Panc1 (cell line): ENCODE results near the gene ARHGAP31.

ENCODE experiments used
- CTCF ChIP-seq: fragments of 450-650 bp; IDR thresholded peaks from 2 replicates; pipeline ENCODE4 v1.5.1; 2017; ENCODE audit warnings: mild to moderate bottlenecking
- POLR2AphosphoS5 ChIP-seq: IDR thresholded peaks from 2 replicates; pipeline ENCODE4 v1.6.1; 2012; ENCODE audit warnings: mild to moderate bottlenecking, low read depth, low read length, moderate library complexity
- SIN3A ChIP-seq: IDR thresholded peaks from 2 replicates; pipeline ENCODE4 v1.6.1; 2012; ENCODE audit warnings: low read depth, mild to moderate bottlenecking, low read length, moderate library complexity, borderline replicate concordance; ENCODE audit not compliant: insufficient read depth
- TCF7L2 ChIP-seq: IDR thresholded peaks from 2 replicates; pipeline ENCODE4 v1.6.1; 2011; ENCODE audit warnings: mild to moderate bottlenecking, low read depth, low read length, inconsistent platforms

- TF ChIP-seq CTCF (no peak), POLR2AphosphoS5 (no peak), SIN3A (no peak), TCF7L2 (no peak)
Observed at GRCh38 chr3:119314821-119315220, 20.6 kb downstream of the ARHGAP31 start.
